H9 (cell line): ENCODE measurements around the gene KIF18A. TPM values are rescaled to one million over a fixed set of nuclear protein-coding genes. Genes with fewer than 3 reads are reported as not detected.

Source experiments
- DNase-seq: peaks from one replicate; pipeline ENCODE4 v3.0.0-alpha.2; 2017
- H2AFZ ChIP-seq: one replicate; pipeline ENCODE4 v1.6.1; 2013; ENCODE audit warnings: mild to moderate bottlenecking, low read length, control low read depth, moderate library complexity
- H2AK5ac ChIP-seq: 2 replicates; pipeline ENCODE4 v1.6.1; 2013; ENCODE audit warnings: low read length, control low read depth, mixed read lengths; ENCODE audit not compliant: insufficient read length
- H2BK120ac ChIP-seq: one replicate; pipeline ENCODE4 v1.6.1; 2013; ENCODE audit warnings: low read depth, mild to moderate bottlenecking, low read length, control low read depth, inconsistent platforms; ENCODE audit not compliant: poor library complexity, severe bottlenecking
- H2BK12ac ChIP-seq: 2 replicates; pipeline ENCODE4 v1.6.1; 2013; ENCODE audit warnings: low read length, control low read depth, mixed read lengths, low read depth; ENCODE audit not compliant: insufficient read length
- H2BK15ac ChIP-seq: 2 replicates; pipeline ENCODE4 v1.6.1; 2013; ENCODE audit warnings: low read depth, low read length, control low read depth
- H2BK20ac ChIP-seq: one replicate; pipeline ENCODE4 v1.6.1; 2013; ENCODE audit warnings: low read depth, mild to moderate bottlenecking, low read length, control low read depth, inconsistent platforms; ENCODE audit not compliant: poor library complexity, severe bottlenecking
- H2BK5ac ChIP-seq: 2 replicates; pipeline ENCODE4 v1.6.1; 2013; ENCODE audit warnings: low read length, control low read depth, mixed read lengths; ENCODE audit not compliant: insufficient read length
- H3K14ac ChIP-seq: 2 replicates; pipeline ENCODE4 v1.6.1; 2013; ENCODE audit warnings: low read length, control low read depth; ENCODE audit not compliant: insufficient read depth
- H3K18ac ChIP-seq: 2 replicates; pipeline ENCODE4 v1.6.1; 2013; ENCODE audit warnings: low read depth, mild to moderate bottlenecking, mixed read lengths, low read length, control low read depth; ENCODE audit not compliant: insufficient read length
- H3K23ac ChIP-seq: 2 replicates; pipeline ENCODE4 v1.6.1; 2013; ENCODE audit warnings: low read length, control low read depth, mixed read lengths, low read depth; ENCODE audit not compliant: insufficient read length
- H3K23me2 ChIP-seq: 2 replicates; pipeline ENCODE4 v1.6.1; 2013; ENCODE audit warnings: low read depth, mild to moderate bottlenecking, mixed read lengths, low read length, control low read depth; ENCODE audit not compliant: insufficient read length, poor library complexity, severe bottlenecking
- H3K27ac ChIP-seq: 2 replicates; pipeline ENCODE4 v1.5.1; 2013; ENCODE audit warnings: low read length, control low read depth, mixed read lengths, low read depth; ENCODE audit not compliant: insufficient read length
- H3K27me3 ChIP-seq: 2 replicates; pipeline ENCODE4 v1.6.1; 2013; ENCODE audit warnings: low read length, control low read depth, inconsistent platforms; ENCODE audit not compliant: insufficient read depth
- H3K4ac ChIP-seq: 2 replicates; pipeline ENCODE4 v1.6.1; 2013; ENCODE audit warnings: low read depth, mild to moderate bottlenecking, control low read depth, inconsistent platforms, low read length, moderate library complexity
- H3K4me1 ChIP-seq: 2 replicates; pipeline ENCODE4 v1.6.1; 2013; ENCODE audit warnings: low read length, control low read depth, inconsistent platforms; ENCODE audit not compliant: insufficient read depth
- H3K4me2 ChIP-seq: 2 replicates; pipeline ENCODE4 v1.6.1; 2013; ENCODE audit warnings: low read length, control low read depth, mixed read lengths; ENCODE audit not compliant: insufficient read length, insufficient read depth
- H3K56ac ChIP-seq: 2 replicates; pipeline ENCODE4 v1.6.1; 2013; ENCODE audit warnings: low read depth, mild to moderate bottlenecking, mixed read lengths, low read length, control low read depth; ENCODE audit not compliant: insufficient read length
- H3K79me1 ChIP-seq: 2 replicates; pipeline ENCODE4 v1.6.1; 2013; ENCODE audit warnings: low read depth, mild to moderate bottlenecking, moderate library complexity, low read length, control low read depth, inconsistent platforms; ENCODE audit not compliant: insufficient read depth, poor library complexity, severe bottlenecking
- H3K79me2 ChIP-seq: 2 replicates; pipeline ENCODE4 v1.6.1; 2013; ENCODE audit warnings: low read length, control low read depth, inconsistent platforms; ENCODE audit not compliant: insufficient read depth
- H3K9ac ChIP-seq: 2 replicates; pipeline ENCODE4 v1.6.1; 2013; ENCODE audit warnings: low read length, control low read depth, mixed read lengths; ENCODE audit not compliant: insufficient read length; ENCODE audit errors: extremely low read depth
- H3K9me3 ChIP-seq: one replicate; pipeline ENCODE4 v1.6.1; 2013; ENCODE audit warnings: low read depth, low read length, inconsistent platforms; ENCODE audit not compliant: control insufficient read depth
- H3T11ph ChIP-seq: one replicate; pipeline ENCODE4 v1.6.1; 2013; ENCODE audit warnings: mild to moderate bottlenecking, low read length, control low read depth, inconsistent platforms
- H4K20me1 ChIP-seq: one replicate; pipeline ENCODE4 v1.6.1; 2013; ENCODE audit not compliant: control insufficient read depth, insufficient read length, insufficient read depth
- H4K5ac ChIP-seq: 2 replicates; pipeline ENCODE4 v1.6.1; 2013; ENCODE audit warnings: low read depth, mild to moderate bottlenecking, mixed read lengths, low read length, control low read depth; ENCODE audit not compliant: insufficient read length
- H4K8ac ChIP-seq: replicated peaks from 2 replicates; pipeline ENCODE4 v1.6.1; 2013; ENCODE audit warnings: low read length, control low read depth, mixed read lengths, low read depth; ENCODE audit not compliant: insufficient read length
- H4K91ac ChIP-seq: 2 replicates; pipeline ENCODE4 v1.6.1; 2013; ENCODE audit warnings: low read depth, mild to moderate bottlenecking, moderate library complexity, mixed read lengths, low read length, control low read depth; ENCODE audit not compliant: insufficient read length
- H3K27ac Mint-ChIP-seq, 3 experiments: 2 replicates in 2 of 3; 3 replicates in 1 of 3; pipeline ENCODE4 v1.8.0; 2020 to 2021; ENCODE audit warnings: mixed read lengths in 3 of 3, mild to moderate bottlenecking in 1 of 3, moderate library complexity in 1 of 3
- H3K27me3 Mint-ChIP-seq: 2 replicates; pipeline ENCODE4 v1.8.0; 2021; ENCODE audit warnings: low read depth, mild to moderate bottlenecking, moderate library complexity, mixed read lengths
- H3K36me3 Mint-ChIP-seq, 3 experiments: 2 replicates in 2 of 3; 3 replicates in 1 of 3; pipeline ENCODE4 v1.8.0; 2020 to 2021; ENCODE audit warnings: low read depth in 3 of 3, mixed read lengths in 3 of 3; ENCODE audit not compliant: insufficient read depth in 1 of 3
- H3K4me1 Mint-ChIP-seq, 2 experiments: 2 replicates each; pipeline ENCODE4 v1.8.0; 2020; ENCODE audit warnings: mixed read lengths in 2 of 2
- H3K4me3 Mint-ChIP-seq, 2 experiments: 2 replicates in 1 of 2; 3 replicates in 1 of 2; pipeline ENCODE4 v1.8.0; 2020 to 2021; ENCODE audit warnings: mild to moderate bottlenecking in 2 of 2, mixed read lengths in 2 of 2, moderate library complexity in 1 of 2
- H3K9me3 Mint-ChIP-seq, 2 experiments: 2 replicates in 1 of 2; 3 replicates in 1 of 2; pipeline ENCODE4 v1.8.0; 2020; ENCODE audit warnings: mild to moderate bottlenecking in 2 of 2, mixed read lengths in 2 of 2, moderate library complexity in 1 of 2
- WGBS: extraction: QIAGEN DNeasy Blood & Tissue Kit; methylation state at CpG from one replicate; pipeline ENCODE4 v1.1.7; 2013; ENCODE audit warnings: missing lambda C conversion rate, low lambda C conversion rate, mixed read lengths; ENCODE audit not compliant: insufficient read length; ENCODE audit errors: extremely low coverage; 5-methylcytosine and 5-hydroxymethylcytosine counted together
- total RNA-seq: library from RNA; stranded (reverse); gene quantifications from 2 replicates; pipeline ENCODE4 v1.2.1, GENCODE V29; 2021
- TF ChIP-seq, protein P1 (sequence below): fragments of 200-600 bp; sonication (generic); conservative IDR thresholded peaks from 3 replicates; pipeline ENCODE4 v1.8.0; 2021; ENCODE audit warnings: antibody characterized with exemption, mild to moderate bottlenecking

Gene KIF18A
- total RNA-seq, 1 experiment from 2014 or later, result 25.9 TPM

DNA sequence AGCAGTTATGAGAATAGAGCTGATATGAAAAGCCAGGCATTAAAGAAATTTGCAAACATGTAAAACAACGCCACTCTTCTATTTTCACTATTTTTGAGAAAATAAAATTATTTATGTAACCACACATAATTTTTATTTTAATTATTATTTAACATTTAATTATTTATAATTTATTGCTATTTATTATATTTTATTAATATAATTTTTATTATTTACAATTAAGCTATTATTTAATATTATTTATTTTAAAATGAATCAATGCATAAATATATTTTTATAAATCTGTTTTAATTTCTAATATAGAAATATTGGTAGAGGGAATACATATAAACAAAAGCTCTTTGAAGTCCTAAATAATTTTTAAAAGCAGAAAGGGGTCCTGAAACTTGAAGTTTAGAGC, 36.7 kb downstream of the KIF18A start:
- Histone ChIP-seq H3K27me3 (no peaks in the 10 kb centered on the region), H4K5ac (no peak overlapping the region), H2BK12ac (no peak overlapping the region), H3K79me2 (no peaks in the 10 kb centered on the region), H2AFZ (no peak overlapping the region), H3T11ph (no peak overlapping the region), H2AK5ac (no peak overlapping the region), H3K27ac (no peak overlapping the region), H2BK15ac (no peak overlapping the region), H3K4ac (no peak overlapping the region), H3K14ac (no peak overlapping the region), H3K18ac (no peak overlapping the region), H3K79me1 (no peaks in the 10 kb centered on the region), H2BK20ac (no peak overlapping the region), H4K20me1 (no peaks in the 10 kb centered on the region), H3K23ac (no peak overlapping the region), H4K91ac (no peak overlapping the region), H3K4me2 (no peak overlapping the region), H2BK5ac (no peak overlapping the region), H3K9me3 (no peaks in the 10 kb centered on the region), H4K8ac (no peak overlapping the region), H3K4me1 (no peaks in the 10 kb centered on the region), H3K23me2 (no peaks in the 10 kb centered on the region), H2BK120ac (no peak overlapping the region), H3K56ac (no peak overlapping the region), H3K9ac (no peak overlapping the region)
- no peaks in the 10 kb centered on the region for H3K27me3 Mint-ChIP-seq
- DNase-seq, result no peak
- WGBS, result no CpG with 5 or more reads among the region's 1 CpG
- H3K36me3 Mint-ChIP-seq, result peaks cover 4 to 17% (median 14%) of the 10 kb centered on the region in 3 experiments; a peak in 6 of 7 replicates
- H3K4me1 Mint-ChIP-seq, result no peaks in the 10 kb centered on the region
- H3K27ac Mint-ChIP-seq, result no peak overlapping the region
- no peak overlapping the region for H3K4me3 Mint-ChIP-seq
- TF ChIP-seq, protein P1, sequence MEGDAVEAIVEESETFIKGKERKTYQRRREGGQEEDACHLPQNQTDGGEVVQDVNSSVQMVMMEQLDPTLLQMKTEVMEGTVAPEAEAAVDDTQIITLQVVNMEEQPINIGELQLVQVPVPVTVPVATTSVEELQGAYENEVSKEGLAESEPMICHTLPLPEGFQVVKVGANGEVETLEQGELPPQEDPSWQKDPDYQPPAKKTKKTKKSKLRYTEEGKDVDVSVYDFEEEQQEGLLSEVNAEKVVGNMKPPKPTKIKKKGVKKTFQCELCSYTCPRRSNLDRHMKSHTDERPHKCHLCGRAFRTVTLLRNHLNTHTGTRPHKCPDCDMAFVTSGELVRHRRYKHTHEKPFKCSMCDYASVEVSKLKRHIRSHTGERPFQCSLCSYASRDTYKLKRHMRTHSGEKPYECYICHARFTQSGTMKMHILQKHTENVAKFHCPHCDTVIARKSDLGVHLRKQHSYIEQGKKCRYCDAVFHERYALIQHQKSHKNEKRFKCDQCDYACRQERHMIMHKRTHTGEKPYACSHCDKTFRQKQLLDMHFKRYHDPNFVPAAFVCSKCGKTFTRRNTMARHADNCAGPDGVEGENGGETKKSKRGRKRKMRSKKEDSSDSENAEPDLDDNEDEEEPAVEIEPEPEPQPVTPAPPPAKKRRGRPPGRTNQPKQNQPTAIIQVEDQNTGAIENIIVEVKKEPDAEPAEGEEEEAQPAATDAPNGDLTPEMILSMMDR, result no peak
- no peaks in the 10 kb centered on the region for H3K9me3 Mint-ChIP-seq
